Adrenal gland (tissue), 5 donors: Measurements from ENCODE around the gene SEC62.

Experiments used
- POLR2A ChIP-seq, 2 donors: fragments of 450-650 bp; IDR thresholded peaks; one replicate each; pipeline ENCODE4 v1.6.1; 2017; ENCODE audit warnings: antibody characterized with exemption in 2 of 2, mild to moderate bottlenecking in 2 of 2, moderate library complexity in 1 of 2
- TF ChIP-seq, protein P1 (sequence below), 6 experiments: fragments of 450-650 bp in 4 of 6; fragments of 200-600 bp in 2 of 6; sonication (generic) in 1 of 6; IDR thresholded peaks; 1 replicate in 5 of 6; 2 replicates in 1 of 6; pipeline versions ENCODE4 v1.5.1 to v1.8.0; 2016 to 2021; ENCODE audit warnings: antibody characterized with exemption in 6 of 6, mild to moderate bottlenecking in 2 of 6, moderate library complexity in 1 of 6
- donor health status: DM: no; HTN: no; CAD: no.

DNA sequence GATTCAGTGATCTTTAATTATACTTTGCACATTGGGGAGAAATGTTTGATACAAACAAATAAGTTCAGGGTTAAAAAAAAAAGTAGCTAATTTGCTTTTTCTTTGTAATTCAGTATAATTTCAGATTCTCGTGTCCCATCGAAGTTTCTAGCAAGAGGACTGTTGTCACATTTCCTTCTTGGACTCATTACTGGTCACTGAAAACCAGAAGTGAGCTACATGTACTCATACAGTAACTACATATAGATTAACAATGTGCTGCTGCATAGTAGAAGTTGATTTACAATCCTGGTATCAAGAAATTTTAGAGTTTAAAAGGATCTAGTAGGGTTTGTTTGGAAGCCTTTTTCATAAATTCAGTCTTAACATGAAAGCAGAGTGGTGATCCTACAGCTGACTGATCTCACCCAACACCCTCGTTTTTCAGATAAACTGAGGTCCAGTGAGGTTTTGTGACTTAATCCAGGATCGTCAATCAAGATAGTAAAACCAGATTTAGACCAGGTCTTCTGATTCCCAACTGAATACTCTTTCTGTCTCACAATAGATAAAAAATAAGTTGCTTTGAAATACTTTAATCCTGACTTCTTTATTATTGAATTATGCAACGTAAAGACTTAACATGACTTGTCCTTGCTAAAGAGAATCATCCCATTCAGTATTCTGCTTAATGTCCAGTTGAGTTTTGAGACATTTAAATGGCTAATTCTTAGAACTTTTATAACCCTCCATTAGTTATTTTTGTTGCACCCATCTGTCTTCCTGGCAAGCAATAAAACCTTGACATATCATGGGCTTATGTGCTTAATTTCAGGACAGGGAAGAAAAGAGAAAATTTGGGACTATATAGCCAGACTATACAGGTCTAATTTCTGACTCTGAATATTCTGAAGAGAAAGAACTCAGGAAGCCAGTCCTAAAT is 2.8 kb downstream of the SEC62 start:
- TF ChIP-seq, protein P1, sequence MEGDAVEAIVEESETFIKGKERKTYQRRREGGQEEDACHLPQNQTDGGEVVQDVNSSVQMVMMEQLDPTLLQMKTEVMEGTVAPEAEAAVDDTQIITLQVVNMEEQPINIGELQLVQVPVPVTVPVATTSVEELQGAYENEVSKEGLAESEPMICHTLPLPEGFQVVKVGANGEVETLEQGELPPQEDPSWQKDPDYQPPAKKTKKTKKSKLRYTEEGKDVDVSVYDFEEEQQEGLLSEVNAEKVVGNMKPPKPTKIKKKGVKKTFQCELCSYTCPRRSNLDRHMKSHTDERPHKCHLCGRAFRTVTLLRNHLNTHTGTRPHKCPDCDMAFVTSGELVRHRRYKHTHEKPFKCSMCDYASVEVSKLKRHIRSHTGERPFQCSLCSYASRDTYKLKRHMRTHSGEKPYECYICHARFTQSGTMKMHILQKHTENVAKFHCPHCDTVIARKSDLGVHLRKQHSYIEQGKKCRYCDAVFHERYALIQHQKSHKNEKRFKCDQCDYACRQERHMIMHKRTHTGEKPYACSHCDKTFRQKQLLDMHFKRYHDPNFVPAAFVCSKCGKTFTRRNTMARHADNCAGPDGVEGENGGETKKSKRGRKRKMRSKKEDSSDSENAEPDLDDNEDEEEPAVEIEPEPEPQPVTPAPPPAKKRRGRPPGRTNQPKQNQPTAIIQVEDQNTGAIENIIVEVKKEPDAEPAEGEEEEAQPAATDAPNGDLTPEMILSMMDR (IDR thresholded peaks at IDR 0.05): no peak
- TF ChIP-seq POLR2A (IDR thresholded peaks at IDR 0.05): no peak
